Measurements from ENCODE around the gene UTP25.

The UTP25 gene

GRCh38 chr1:209871006-209871405 is 43.2 kb downstream of the UTP25 start:
- no peaks in the 10 kb centered on the region; the same call in 1 of the 2 replicates for H3K9me3 ChIP-seq
- no peak for DNase-seq
- TF ChIP-seq, protein P1, sequence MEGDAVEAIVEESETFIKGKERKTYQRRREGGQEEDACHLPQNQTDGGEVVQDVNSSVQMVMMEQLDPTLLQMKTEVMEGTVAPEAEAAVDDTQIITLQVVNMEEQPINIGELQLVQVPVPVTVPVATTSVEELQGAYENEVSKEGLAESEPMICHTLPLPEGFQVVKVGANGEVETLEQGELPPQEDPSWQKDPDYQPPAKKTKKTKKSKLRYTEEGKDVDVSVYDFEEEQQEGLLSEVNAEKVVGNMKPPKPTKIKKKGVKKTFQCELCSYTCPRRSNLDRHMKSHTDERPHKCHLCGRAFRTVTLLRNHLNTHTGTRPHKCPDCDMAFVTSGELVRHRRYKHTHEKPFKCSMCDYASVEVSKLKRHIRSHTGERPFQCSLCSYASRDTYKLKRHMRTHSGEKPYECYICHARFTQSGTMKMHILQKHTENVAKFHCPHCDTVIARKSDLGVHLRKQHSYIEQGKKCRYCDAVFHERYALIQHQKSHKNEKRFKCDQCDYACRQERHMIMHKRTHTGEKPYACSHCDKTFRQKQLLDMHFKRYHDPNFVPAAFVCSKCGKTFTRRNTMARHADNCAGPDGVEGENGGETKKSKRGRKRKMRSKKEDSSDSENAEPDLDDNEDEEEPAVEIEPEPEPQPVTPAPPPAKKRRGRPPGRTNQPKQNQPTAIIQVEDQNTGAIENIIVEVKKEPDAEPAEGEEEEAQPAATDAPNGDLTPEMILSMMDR (IDR thresholded peaks at IDR 0.05; ENCODE audit: low read depth, low read length) = no peak
- H3K4me1 ChIP-seq = peaks cover 17% of the 10 kb centered on the region
- H3K4me3 ChIP-seq (ENCODE audit: low read depth, low read length) = no peak overlapping the region
- no peaks in the 10 kb centered on the region for H3K27me3 ChIP-seq
- H3K36me3 ChIP-seq = no peaks in the 10 kb centered on the region

GRCh38 chr1:209871430-209871829 is 43.7 kb downstream of the UTP25 start:
- H3K27me3 ChIP-seq = no peaks in the 10 kb centered on the region
- no peak for DNase-seq
- no peaks in the 10 kb centered on the region for H3K36me3 ChIP-seq
- H3K9me3 ChIP-seq = no peaks in the 10 kb centered on the region; the same call in 1 of the 2 replicates
- no peak overlapping the region for H3K4me3 ChIP-seq (ENCODE audit: low read depth, low read length)
- TF ChIP-seq, protein P1 (IDR thresholded peaks at IDR 0.05; ENCODE audit: low read depth, low read length) = no peak
- H3K4me1 ChIP-seq = peaks cover 17% of the 10 kb centered on the region

DNA sequence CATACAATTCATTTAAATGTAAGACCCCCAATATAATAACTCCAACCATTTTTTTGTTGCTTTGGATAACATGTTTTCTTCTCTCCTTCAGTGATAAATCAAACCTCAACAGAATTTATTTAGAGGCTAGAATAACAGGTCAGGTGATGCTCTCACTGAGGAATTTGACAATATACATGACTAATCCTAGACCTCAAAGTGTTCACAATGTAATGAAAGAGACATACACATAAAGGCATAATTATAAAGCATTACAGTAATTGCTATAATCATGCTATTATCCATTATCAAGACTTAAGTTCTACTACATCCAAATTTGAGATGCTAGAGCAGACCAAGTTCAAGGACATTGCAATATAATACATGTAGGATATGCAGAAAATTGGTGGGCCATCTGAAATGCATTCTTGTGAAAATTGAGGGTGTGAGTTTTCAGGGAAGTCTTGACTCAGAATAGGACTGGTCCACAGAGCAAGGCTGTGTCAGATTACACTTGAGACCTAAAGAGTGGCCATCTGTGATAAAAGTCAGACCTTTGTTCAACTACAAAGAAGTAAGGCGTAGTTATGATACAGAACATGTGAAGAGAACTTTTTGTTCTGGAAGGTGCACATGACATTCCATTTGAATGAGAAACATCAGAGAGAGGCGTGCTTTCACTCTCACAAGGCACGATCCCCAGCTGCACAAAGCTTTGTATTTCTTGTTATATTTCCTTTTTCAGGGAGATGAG is 45.5 kb downstream of the UTP25 start:
- H3K4me3 ChIP-seq (ENCODE audit: low read depth, low read length) = no peak overlapping the region
- no peaks in the 10 kb centered on the region for H3K36me3 ChIP-seq
- H3K27me3 ChIP-seq = no peaks in the 10 kb centered on the region
- peaks cover 28% of the 10 kb centered on the region for H3K4me1 ChIP-seq
- TF ChIP-seq, protein P1 (IDR thresholded peaks at IDR 0.05; ENCODE audit: low read depth, low read length) = no peak
- no peaks in the 10 kb centered on the region for H3K9me3 ChIP-seq
- DNase-seq = no peak

- Histone ChIP-seq H3K27me3 (no peaks in the 10 kb centered on the region), H3K4me3 (ENCODE audit: low read depth, low read length) (peak overlapping the region; percentile 25; the same call in 1 of the 2 replicates), H3K9me3 (no peaks in the 10 kb centered on the region), H3K36me3 (no peaks in the 10 kb centered on the region), H3K4me1 (peaks cover 27% of the 10 kb centered on the region)
- TF ChIP-seq, protein P1 (IDR thresholded peaks at IDR 0.05; ENCODE audit: low read depth, low read length) = peak; percentile 73
- DNase-seq = peak; percentile 65
Observed at GRCh38 chr1:209875515-209875914, 47.7 kb downstream of the UTP25 start.

- Histone ChIP-seq H3K9me3 (no peaks in the 10 kb centered on the region), H3K4me1 (peaks cover 24% of the 10 kb centered on the region), H3K4me3 (ENCODE audit: low read depth, low read length) (0 out of 2 replicates have a peak overlapping the region, but pooled peaks have one; percentile 25), H3K36me3 (no peaks in the 10 kb centered on the region), H3K27me3 (no peaks in the 10 kb centered on the region)
- no peak for DNase-seq
- TF ChIP-seq, protein P1 (IDR thresholded peaks at IDR 0.05; ENCODE audit: low read depth, low read length) = no peak
Observed at GRCh38 chr1:209876078-209876800, 48.5 kb downstream of the UTP25 start.

Measured in BE2C (cell line).